Right lobe of liver (tissue), 4 donors: Measurements from ENCODE around the gene AMER2.

Experiments
- POLR2A ChIP-seq: fragments of 450-650 bp; IDR thresholded peaks from one replicate; pipeline ENCODE4 v1.6.1; 2017; ENCODE audit warnings: antibody characterized with exemption, mild to moderate bottlenecking
- TF ChIP-seq, protein P1 (sequence below), 4 donors: fragments of 200-600 bp in 3 of 4; fragments of 450-650 bp in 1 of 4; IDR thresholded peaks; one replicate each; pipeline versions ENCODE4 v1.5.1 to v1.8.0; 2016 to 2022; ENCODE audit warnings: antibody characterized with exemption in 4 of 4, mild to moderate bottlenecking in 2 of 4
- donor health status: DM: no; HTN: no; CAD: no.
- donor health status: DM: no; HTN: no; CAD: no.
- donor health status: DM: no; HTN: yes; CAD: no.

DNA sequence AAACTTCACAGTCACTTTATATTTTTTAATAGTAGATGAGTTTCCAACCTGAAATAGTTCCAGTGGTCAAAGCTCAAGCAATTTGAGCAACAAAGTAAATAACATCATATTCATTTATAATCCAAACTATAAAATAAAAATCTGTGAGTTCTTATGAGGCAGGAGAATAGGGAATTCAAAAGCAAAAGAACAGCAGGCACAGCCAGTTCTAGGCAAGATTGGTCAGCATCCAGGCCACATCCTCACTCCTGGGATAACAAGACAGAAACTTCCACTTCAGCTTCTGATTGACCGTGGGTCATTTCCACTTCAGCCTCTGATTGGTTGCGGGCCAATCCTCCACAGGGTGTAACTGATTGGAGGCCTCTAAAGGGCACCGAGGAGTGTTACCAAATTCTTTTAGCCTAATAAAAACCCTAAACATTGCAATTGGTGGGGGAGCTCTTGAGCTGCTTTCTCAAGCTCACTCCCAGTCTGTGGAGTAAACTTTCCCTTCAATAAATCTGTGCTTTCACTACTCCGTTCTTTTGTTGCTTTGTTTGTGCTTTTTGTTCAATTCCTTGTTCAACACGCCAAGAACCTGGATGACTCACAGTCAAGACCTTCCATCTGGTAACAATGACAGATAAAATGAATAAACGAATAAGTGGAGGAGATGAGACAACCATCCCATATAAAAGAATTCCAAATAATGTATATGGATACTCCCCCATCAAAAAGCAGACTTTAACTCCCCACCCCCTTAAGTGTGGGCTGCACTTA lies 42.6 kb upstream of the AMER2 start:
- TF ChIP-seq, protein P1, sequence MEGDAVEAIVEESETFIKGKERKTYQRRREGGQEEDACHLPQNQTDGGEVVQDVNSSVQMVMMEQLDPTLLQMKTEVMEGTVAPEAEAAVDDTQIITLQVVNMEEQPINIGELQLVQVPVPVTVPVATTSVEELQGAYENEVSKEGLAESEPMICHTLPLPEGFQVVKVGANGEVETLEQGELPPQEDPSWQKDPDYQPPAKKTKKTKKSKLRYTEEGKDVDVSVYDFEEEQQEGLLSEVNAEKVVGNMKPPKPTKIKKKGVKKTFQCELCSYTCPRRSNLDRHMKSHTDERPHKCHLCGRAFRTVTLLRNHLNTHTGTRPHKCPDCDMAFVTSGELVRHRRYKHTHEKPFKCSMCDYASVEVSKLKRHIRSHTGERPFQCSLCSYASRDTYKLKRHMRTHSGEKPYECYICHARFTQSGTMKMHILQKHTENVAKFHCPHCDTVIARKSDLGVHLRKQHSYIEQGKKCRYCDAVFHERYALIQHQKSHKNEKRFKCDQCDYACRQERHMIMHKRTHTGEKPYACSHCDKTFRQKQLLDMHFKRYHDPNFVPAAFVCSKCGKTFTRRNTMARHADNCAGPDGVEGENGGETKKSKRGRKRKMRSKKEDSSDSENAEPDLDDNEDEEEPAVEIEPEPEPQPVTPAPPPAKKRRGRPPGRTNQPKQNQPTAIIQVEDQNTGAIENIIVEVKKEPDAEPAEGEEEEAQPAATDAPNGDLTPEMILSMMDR (IDR thresholded peaks at IDR 0.05) = no peak
- no peak for TF ChIP-seq POLR2A
